OCI-LY3 (cell line): ENCODE measurements around the gene GPNMB.

Source experiments
- EZH2phosphoT487 ChIP-seq: fragments of 200-600 bp; shearing (Covaris generic); IDR thresholded peaks from 2 replicates; pipeline ENCODE4 v1.6.1; 2018; ENCODE audit warnings: antibody characterized with exemption, mixed run types, low read depth
- TF ChIP-seq, protein P1 (sequence below): fragments of 200-600, 300-600 bp; sonication (generic); IDR thresholded peaks from 2 replicates; pipeline ENCODE4 v1.5.1; 2014; ENCODE audit warnings: antibody characterized with exemption, low read length, low read depth

GRCh38 chr7:23237000-23237399, 9.6 kb upstream of the GPNMB start:
- no peak for TF ChIP-seq EZH2phosphoT487
- TF ChIP-seq, protein P1, sequence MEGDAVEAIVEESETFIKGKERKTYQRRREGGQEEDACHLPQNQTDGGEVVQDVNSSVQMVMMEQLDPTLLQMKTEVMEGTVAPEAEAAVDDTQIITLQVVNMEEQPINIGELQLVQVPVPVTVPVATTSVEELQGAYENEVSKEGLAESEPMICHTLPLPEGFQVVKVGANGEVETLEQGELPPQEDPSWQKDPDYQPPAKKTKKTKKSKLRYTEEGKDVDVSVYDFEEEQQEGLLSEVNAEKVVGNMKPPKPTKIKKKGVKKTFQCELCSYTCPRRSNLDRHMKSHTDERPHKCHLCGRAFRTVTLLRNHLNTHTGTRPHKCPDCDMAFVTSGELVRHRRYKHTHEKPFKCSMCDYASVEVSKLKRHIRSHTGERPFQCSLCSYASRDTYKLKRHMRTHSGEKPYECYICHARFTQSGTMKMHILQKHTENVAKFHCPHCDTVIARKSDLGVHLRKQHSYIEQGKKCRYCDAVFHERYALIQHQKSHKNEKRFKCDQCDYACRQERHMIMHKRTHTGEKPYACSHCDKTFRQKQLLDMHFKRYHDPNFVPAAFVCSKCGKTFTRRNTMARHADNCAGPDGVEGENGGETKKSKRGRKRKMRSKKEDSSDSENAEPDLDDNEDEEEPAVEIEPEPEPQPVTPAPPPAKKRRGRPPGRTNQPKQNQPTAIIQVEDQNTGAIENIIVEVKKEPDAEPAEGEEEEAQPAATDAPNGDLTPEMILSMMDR = no peak
